Vagina (tissue), 2 donors: ENCODE measurements around the gene DDIT4. TPM values are rescaled to one million over a fixed set of nuclear protein-coding genes. Genes with fewer than 3 reads are reported as not detected.

Experiments used
- DNase-seq, 2 donors: peaks; one replicate each; pipeline ENCODE4 v3.0.0-alpha.2; 2017; ENCODE audit errors: extremely low spot score in 2 of 2
- H3K27ac ChIP-seq: fragments of 200-600 bp; sonication (generic); one replicate; pipeline ENCODE4 v1.5.1; 2019
- H3K27me3 ChIP-seq: fragments of 200-600 bp; sonication (generic); one replicate; pipeline ENCODE4 v1.5.1; 2019
- H3K36me3 ChIP-seq, 2 donors: fragments of 200-600 bp; sonication (generic); one replicate each; pipeline ENCODE4 v1.5.1; 2017 to 2019
- H3K4me1 ChIP-seq: fragments of 200-600 bp; sonication (generic); one replicate; pipeline ENCODE4 v1.5.1; 2019
- H3K4me3 ChIP-seq, 2 donors: fragments of 200-600 bp; sonication (generic); 1 replicate in 1 of 2; 2 replicates in 1 of 2; pipeline ENCODE4 v1.5.1; 2016 to 2019
- H3K9me3 ChIP-seq: fragments of 200-600 bp; sonication (generic); one replicate; pipeline ENCODE4 v1.5.1; 2019
- CTCF ChIP-seq, 3 experiments: fragments of 450-650 bp in 2 of 3; fragments of 200-600 bp in 1 of 3; sonication (generic) in 1 of 3; IDR thresholded peaks; one replicate each; pipeline ENCODE4 v1.5.1; 2017 to 2019; ENCODE audit warnings: antibody characterized with exemption in 3 of 3, mild to moderate bottlenecking in 2 of 3, moderate library complexity in 2 of 3
- POLR2A ChIP-seq, 2 donors: fragments of 450-650 bp; IDR thresholded peaks; one replicate each; pipeline ENCODE4 v1.6.1; 2017; ENCODE audit warnings: antibody characterized with exemption in 2 of 2, mild to moderate bottlenecking in 2 of 2, moderate library complexity in 2 of 2
- POLR2AphosphoS5 ChIP-seq, 2 donors: sonication (generic); formaldehyde crosslinking; IDR thresholded peaks; one replicate each; pipeline ENCODE4 v1.9.0; 2017; ENCODE audit warnings: antibody characterized with exemption in 2 of 2, mild to moderate bottlenecking in 2 of 2, low read depth in 1 of 2; ENCODE audit not compliant: insufficient read depth in 1 of 2
- intact Hi-C: fragments of 100-400 bp; cut with DNase I; formaldehyde crosslinking; loops from one replicate; pipeline ENCODE4 v1.15.1; 2023
- total RNA-seq: library from RNA; depleted of rRNA; stranded (reverse); fragments of >200 nt; gene quantifications from one replicate; pipeline ENCODE4 v1.2.3, GENCODE V29; 2016

DDIT4 gene
- total RNA-seq, 1 donor from 2014 or later = 1,063 TPM

DNA sequence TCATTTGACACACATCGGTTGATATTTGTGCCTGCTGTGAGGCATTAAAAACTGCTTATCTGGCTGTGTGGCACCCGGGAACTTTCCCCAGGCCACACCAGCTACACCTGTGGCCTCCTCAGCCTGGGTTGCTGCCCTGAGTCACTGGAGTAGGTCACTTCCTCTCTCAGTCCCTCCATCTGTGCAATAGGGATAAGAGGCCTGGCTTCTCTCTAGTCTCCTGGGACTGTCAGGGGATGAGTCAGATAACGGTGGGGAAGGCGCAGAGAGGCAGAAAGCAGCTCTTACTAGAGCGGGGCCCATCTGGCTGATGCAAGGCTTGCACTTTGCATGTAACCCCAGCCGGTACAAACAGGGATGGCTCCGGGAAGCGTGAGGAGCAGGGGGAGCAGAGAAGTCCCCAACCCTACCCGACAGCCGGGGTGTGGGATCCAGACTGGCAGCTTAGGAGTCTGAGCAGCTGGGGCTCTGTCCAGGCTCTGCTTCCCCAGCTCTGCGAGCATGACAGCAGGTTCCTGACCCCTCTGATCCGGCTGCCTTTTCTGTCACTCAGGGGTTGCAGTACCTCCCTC lies 47.0 kb downstream of the DDIT4 start:
- DNase-seq = peak in 1 of 2 donors; percentile 98
- Histone ChIP-seq H3K27me3 (no peaks in the 10 kb centered on the region), H3K4me3 (no peak overlapping the region), H3K36me3 (no peaks in the 10 kb centered on the region), H3K4me1 (peaks cover 96% of the 10 kb centered on the region), H3K27ac (peak overlapping the region; percentile 95), H3K9me3 (no peaks in the 10 kb centered on the region)
- intact Hi-C loops = loop anchor here (5.0 kb wide), 3 partner anchors 43 to 103 kb away; partner anchors contain the start of genes ANAPC16 and ASCC1
- peak in 1 of 2 donors; percentile 2 for TF ChIP-seq POLR2A (IDR thresholded peaks at IDR 0.05)
- peak; percentile 73 to 77 for TF ChIP-seq POLR2AphosphoS5 (IDR thresholded peaks at IDR 0.05; ENCODE audit: insufficient read depth in 1 of 2, low read depth in 1 of 2)
- no peak for TF ChIP-seq CTCF (IDR thresholded peaks at IDR 0.05)

- TF ChIP-seq POLR2AphosphoS5 (IDR thresholded peaks at IDR 0.05; ENCODE audit: insufficient read depth in 1 of 2, low read depth in 1 of 2) = no peak
- TF ChIP-seq POLR2A (IDR thresholded peaks at IDR 0.05) = no peak
- no peak for TF ChIP-seq CTCF (IDR thresholded peaks at IDR 0.05)
- no peak overlapping the region for H3K4me3 ChIP-seq
- intact Hi-C loops = loop anchor here (5.0 kb wide), 3 partner anchors 44 to 104 kb away; partner anchors contain the start of genes ANAPC16 and ASCC1
- no peak for DNase-seq
- no peaks in the 10 kb centered on the region for H3K27me3 ChIP-seq
- H3K27ac ChIP-seq = peak overlapping the region; percentile 95
- no peaks in the 10 kb centered on the region for H3K9me3 ChIP-seq
- no peaks in the 10 kb centered on the region for H3K36me3 ChIP-seq
- H3K4me1 ChIP-seq = peaks cover 93% of the 10 kb centered on the region
These were observed 47.7 kb downstream of the DDIT4 start for GRCh38 chr10:72321248-72322029.

DNA sequence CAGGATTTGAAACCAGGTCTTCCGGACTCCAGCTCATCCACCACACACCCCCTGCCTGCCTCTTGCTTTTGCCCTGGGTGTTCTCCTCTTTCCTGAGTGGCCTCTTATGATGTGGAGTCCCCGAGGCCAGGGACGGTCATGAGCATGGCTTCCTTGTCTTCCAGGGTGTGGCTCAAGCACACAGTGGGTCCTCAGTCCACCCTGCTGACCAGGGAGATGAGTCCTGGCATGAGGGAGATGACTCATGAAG lies 48.2 kb downstream of the DDIT4 start:
- no peaks in the 10 kb centered on the region for H3K27me3 ChIP-seq
- peaks cover 88% of the 10 kb centered on the region for H3K4me1 ChIP-seq
- DNase-seq = no peak
- no peaks in the 10 kb centered on the region for H3K9me3 ChIP-seq
- peak overlapping the region; percentile 95 for H3K27ac ChIP-seq
- no peak for TF ChIP-seq POLR2A (IDR thresholded peaks at IDR 0.05)
- TF ChIP-seq POLR2AphosphoS5 (IDR thresholded peaks at IDR 0.05; ENCODE audit: insufficient read depth in 1 of 2, low read depth in 1 of 2) = no peak
- TF ChIP-seq CTCF (IDR thresholded peaks at IDR 0.05) = no peak
- H3K4me3 ChIP-seq = no peak overlapping the region
- H3K36me3 ChIP-seq = no peaks in the 10 kb centered on the region
- intact Hi-C loops = loop anchor here (5.0 kb wide), 3 partner anchors 45 to 105 kb away; partner anchors contain the start of genes ANAPC16 and ASCC1

GRCh38 chr10:72322280-72323058 lies 48.7 kb downstream of the DDIT4 start:
- H3K27me3 ChIP-seq = no peaks in the 10 kb centered on the region
- no peak overlapping the region for H3K4me3 ChIP-seq
- TF ChIP-seq CTCF (IDR thresholded peaks at IDR 0.05) = no peak
- H3K4me1 ChIP-seq = peaks cover 85% of the 10 kb centered on the region
- no peak for DNase-seq
- no peaks in the 10 kb centered on the region for H3K36me3 ChIP-seq
- intact Hi-C loops = loop anchor here (5.0 kb wide), 3 partner anchors 45 to 105 kb away; partner anchors contain the start of genes ANAPC16 and ASCC1
- peak overlapping the region; percentile 95 for H3K27ac ChIP-seq
- H3K9me3 ChIP-seq = no peaks in the 10 kb centered on the region
